Effector CD8-positive, alpha-beta T cell (primary cell): ENCODE measurements around the gene GCLC.
"Not testable (repeated sequence)": the region's sequence is repeated elsewhere in the genome, so short reads cannot be mapped to it uniquely, and the experiment has no call there.

Source experiments
- DNase-seq: peaks from one replicate; lab custom pipeline; 2025; lab: John Stamatoyannopoulos, UW
- total RNA-seq, 4 experiments: gene quantifications; one replicate each; lab custom pipeline; 2026; lab: John Stamatoyannopoulos, UW

GCLC gene
- total RNA-seq: 56.8 to 68.2 (median 66.6) reads per million in 4 experiments

DNA sequence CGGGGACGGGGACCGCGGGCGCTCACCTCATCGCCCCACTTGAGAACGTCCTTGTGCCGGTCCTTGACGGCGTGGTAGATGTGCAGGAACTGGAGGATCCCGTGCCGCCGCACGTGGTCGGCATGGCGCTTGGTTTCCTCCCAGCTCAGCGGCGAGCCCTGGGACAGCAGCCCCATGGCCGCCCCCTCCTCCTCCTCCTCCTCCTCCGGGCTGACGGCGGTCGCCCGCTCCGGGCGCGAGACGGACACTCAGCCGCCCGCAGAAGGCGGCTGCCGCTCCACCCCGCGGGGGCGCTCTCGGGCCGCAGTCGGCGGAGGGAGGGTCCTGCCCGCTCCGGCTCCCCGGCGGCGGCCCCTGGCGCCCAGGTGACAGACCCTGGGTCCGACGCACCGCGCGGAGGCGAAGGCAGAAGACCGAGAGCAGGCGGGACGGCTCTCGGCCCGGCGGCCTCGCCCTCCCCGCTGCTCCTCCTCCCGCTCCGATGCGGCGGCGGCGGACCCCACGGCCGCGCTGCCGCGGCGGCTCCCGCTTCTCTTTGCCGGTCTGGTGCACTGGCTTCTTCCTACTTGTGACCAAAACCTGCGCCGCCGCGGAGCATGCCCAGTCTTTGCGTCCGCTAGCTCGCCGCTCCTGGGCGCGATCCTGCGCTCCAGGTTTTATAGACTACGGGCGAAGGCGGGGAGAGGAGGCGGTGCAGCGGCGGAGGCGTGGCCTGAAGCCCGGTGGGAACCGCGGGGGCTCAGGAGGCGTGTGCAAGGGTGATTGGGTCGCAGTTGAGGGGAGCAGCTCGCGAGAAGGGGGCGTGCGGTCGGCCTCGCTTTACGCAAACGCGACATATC lies at the start of gene GCLC:
Gene GCLC (minus strand): TSS at position 632 of the 839 bp plus-strand sequence. CDS start 456 bp downstream, at position 176.
- DNase-seq: peak; percentile 79

DNA sequence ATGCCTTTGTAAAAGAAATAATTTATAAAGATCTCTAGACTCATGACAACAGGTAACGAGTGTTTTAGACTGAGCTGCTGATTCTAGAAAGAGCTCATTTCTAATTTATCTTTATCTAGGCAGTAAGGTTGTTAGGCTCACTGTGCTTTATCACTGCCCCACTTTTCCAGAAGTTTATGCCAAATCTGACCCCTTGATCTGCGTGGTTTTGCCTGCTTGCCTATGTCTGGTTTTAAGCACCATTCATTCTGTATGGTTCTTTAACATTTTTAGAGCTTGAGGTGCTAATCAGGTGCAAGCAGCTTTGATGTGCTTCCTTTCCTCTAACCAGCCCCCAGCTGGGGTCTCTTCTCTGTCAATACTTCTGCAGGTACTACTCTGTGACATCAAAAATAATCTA lies 49.7 kb upstream of the GCLC start:
- DNase-seq: no peak

DNA sequence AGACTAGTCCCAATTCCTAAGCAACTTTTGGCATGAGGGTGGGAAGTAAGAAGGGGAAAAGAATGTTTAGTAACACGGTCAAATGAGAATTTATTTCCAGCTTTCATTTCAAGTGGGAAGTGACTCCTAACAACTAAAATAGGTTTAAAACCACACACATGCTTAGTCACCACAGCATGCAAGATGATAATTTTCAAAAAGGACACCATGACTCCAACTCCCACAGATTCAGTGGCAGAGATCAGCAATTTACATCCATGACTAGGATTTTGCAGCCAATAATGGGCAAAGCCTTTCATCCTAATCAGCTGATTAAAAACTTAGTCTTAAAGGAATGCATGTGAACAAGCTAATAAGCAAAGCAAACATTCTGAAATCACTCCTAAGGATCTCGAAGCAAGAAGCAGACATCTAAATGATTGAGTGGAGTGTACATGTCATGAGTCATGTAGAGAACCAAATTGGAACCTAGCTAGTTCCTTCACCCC lies 48.1 kb upstream of the GCLC start:
- no peak for DNase-seq

DNA sequence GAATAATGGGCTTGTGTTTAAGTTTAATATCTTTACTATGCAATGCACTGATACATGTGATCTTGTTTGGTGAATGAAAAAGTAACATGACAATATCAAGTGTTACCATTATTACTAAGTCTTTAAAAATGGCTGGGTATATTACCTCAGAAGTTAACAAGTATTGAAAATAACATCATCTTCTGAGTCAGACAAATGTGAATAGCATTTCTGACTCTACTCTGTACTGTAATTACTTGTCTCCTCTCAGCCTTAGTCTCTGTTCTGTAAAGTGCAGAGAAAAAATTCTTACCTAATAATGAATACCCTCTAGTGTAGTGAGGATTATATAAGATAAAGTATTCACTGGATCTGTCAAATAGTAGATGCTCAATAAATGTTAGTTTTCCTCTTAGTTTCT lies 47.0 kb upstream of the GCLC start:
- DNase-seq: no peak

DNA sequence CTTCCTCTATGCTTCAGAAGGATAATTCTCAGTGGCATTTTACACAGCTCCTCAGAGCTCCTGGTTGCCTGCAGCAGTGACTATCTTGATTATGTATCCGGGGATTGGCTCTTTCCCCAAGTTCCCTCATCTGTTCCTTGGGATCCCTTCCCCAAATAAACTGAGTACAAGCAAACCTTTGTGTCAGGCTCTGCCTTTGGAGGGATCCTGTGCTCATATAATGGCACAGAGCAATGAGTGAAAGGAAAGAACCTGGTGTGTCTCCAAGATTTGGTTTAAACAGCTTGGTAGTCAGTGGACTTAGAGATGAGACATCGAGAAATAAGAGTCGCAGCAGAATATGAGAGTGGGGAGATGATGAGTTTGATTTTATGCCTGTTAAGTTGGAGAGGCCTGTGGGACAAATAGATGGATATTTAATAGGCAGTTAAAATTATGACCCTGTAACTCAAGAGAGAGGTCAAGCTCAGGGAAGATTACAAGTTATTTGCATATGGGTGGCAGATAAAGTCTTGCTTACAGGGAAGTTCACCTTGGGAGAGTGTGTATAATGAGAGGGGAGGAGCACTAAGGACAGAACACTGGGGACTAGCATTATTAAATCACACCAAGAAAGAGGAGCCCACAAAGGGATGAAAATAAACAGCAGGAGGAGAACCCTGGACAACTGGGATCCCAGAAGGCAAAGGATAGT lies 44.1 kb upstream of the GCLC start:
- no peak for DNase-seq

DNA sequence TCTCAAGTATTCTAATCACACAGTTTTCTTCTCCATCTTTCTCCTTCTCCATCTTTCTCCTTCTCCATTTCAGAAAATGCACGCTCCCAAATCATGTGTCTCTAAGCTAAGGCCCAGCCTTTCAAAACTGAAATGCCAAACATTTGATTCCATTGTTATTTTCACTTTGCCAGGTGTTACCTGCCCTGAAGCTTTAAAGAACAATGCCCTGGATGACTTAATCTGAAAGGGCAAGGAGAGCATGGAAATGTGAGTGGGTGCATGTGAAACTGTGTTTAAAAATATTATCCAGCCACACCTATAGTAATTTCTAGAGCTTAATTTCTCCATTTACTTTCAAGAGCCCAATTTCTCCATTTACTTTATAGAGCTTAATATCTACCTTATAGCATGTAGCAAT lies 42.4 kb upstream of the GCLC start:
- no peak for DNase-seq

- DNase-seq: no peak
Measured at GRCh38 chr6:53585208-53585900, 40.5 kb upstream of the GCLC start.

- DNase-seq: no peak
Measured at GRCh38 chr6:53584726-53585125, 39.8 kb upstream of the GCLC start.

DNA sequence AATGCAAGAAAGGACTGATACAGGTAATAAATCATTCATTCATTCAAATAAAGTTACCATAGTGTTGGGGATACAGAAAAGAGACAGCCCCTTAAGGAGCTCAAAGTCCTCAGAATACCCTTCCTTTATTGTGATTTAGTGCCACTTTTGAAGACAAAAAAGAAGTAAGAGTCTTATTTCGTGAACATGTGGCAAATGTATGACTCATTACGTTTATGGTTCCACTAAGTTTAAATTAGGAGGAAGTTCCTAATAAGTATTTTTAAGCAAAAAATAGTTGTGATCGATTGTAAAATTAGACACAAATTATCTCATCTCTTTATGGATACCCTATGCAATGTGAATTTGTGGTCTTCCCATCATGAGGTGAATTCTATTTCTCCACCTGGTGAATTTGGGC lies 38.5 kb upstream of the GCLC start:
- DNase-seq: no peak

DNA sequence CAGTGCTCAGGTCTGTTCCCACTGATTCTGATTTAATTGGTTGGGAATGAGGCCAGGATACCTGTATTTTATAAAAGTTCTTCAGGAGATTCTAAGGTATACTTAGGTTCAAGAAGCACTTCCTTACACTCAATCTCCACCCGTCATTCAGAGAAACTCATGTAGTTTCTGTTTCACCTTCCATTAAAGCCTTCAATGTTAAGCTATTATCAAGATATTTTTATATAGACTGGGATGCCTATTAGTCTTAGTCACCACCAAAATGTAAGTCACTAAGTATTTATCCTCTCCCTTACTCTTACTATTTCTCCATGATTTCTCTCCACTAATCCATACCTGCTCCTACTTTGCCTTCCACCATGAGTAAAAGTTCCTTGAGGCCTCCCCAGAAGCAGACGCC lies 38.1 kb upstream of the GCLC start:
- DNase-seq: no peak

GRCh38 chr6:53581856-53582255 lies 37.0 kb upstream of the GCLC start:
- no peak for DNase-seq

DNA sequence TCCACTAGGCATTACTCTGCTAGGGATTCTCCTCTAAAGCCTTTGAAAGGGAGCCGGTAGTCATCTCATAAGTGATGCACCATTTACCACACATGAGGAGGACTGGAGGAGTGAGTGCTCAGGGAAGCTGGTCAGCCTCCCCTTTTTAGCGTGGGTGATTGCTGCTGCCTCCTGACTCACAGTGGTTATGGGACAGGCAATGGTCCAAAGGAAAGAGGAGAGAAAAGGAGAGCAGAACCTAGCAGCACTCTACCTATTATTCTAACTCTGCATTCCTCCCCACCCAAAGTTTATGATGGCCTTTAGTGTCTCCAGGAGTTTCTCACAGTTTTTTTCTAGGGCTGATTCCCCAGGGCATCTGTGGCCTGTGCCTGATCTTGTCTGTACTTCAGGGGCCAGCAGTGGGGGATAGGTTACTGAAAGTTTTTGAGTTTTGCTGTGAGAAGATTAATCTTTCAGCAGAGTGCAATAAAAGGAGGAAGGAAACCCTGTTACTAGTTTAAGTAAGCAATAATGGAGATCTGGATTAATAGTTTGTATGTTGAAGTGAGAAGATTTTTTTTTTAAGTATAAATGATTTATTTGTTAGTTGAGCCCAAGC lies 36.4 kb upstream of the GCLC start:
- no peak for DNase-seq

DNA sequence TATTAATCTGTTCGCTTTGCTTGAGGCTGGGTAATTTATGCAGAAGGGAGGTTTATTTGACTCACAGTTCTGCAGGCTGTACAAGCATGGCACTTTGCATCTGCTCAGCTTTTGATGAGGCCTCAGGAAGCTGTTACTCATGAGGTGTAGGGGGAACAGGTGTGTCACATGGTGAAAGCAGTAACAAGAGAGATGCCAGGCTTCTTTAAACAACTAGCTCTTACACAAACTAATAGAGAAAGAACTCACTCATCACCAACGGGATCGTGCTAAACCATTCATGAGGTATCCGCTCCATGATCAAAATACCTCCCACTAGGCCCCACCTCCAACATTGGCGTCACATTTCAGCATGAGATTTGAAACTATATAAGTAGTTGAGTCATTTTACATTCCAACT lies 34.4 kb upstream of the GCLC start:
- no peak for DNase-seq

DNA sequence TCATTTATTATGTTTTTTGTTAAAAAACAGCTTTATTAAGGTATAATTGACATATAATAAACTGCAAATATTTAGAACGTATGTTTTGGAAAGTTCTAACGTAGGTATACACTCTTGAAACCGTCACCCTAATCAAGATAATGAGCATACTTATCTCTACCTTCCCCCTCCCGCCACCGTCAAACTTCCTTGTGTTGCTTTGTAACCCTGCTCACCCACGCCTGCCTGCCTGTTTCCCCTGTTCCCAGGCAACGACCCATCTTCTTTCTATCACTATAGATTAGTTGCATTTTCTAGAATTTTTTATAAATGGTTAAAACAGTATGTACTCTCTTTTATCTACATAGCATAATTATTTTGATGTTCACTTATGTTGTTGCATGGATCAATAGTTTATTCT lies 33.5 kb upstream of the GCLC start:
- no peak for DNase-seq

- no peak for DNase-seq
Measured at GRCh38 chr6:53573299-53573698, 28.4 kb upstream of the GCLC start.

GRCh38 chr6:53572379-53572778 lies 27.5 kb upstream of the GCLC start:
- DNase-seq: not testable (repeated sequence)

DNA sequence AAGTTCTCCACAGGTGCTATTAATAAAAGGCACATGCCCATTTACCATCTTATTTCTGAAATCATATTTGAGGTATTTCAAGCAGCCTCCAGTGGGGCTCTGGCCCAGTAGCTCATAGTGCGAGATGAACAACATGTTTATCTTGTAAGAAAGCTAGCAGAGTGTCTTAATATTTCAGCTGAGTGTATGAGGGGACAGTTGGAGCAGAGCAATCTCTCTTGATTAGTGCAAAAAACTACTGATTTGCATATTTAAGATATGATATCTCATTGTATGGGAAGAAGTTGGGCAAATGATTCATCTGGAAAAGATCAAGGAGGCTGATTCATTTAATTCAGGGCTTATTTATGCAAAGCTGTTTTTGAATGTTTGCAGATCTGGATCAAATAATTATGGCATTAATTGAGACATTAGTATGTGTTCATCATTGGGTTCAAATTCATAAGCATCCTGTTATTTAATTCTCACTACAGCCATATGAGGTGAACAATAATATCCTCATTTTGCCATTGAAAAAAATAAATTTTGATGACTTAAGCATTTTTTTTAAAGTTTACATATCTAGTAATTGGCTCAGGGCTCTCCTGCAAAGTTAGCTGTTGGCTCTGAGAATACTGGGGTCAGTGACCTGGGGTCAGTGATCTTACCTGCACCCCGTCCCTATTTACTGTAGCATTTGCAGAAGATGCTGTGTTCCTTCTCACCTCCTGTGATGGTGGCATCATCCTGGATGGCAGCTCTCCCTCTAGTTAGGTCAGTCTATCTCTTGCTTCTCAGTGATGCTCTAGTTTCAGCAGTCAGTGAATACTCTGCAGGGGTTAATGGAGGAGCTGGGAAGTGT lies 24.1 kb upstream of the GCLC start:
- DNase-seq: no peak

- no peak for DNase-seq
Measured at GRCh38 chr6:53567701-53568100, 22.8 kb upstream of the GCLC start.

- no peak for DNase-seq
Measured at GRCh38 chr6:53566755-53567154, 21.9 kb upstream of the GCLC start.

DNA sequence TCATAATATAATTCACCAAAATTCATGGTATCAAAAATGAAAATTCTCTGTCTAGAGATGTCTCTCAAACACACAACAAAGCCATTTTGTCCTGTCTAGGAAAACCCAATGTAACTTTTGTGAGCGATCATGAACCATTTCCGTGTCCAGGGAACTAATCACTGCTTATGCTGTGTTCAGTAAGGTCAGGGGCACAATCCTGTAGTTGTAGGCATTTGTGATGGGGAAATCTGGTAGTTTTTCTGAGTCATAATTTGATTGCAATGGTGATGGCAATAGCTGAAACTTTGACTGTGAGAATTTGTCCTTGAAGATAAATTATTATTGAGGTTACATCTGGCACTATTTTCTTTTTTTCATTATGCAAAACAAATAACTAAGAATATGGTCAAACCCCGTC lies 21.0 kb upstream of the GCLC start:
- DNase-seq: no peak

- no peak for DNase-seq
Measured at GRCh38 chr6:53564401-53565065, 19.6 kb upstream of the GCLC start.
